ENCODE results near the gene CACNA1B.

Gene CACNA1B

GRCh38 chr9:138049779-138050471 lies 172.3 kb downstream of the CACNA1B start:
- Mint-ChIP-seq H3K27me3 (peaks cover 21% of the 10 kb centered on the region), H3K27ac (no peak overlapping the region), H3K9me3 (no peaks in the 10 kb centered on the region), H3K36me3 (no peaks in the 10 kb centered on the region), H3K4me1 (no peaks in the 10 kb centered on the region), H3K4me3 (no peak overlapping the region)
- no peak for DNase-seq
- CTCF ChIA-PET, result no interaction called here

GRCh38 chr9:138050472-138051330 lies 173.1 kb downstream of the CACNA1B start:
- no peaks in the 10 kb centered on the region for H3K4me1 Mint-ChIP-seq
- CTCF ChIA-PET, result no interaction called here
- H3K27ac Mint-ChIP-seq, result no peak overlapping the region
- no peaks in the 10 kb centered on the region for H3K36me3 Mint-ChIP-seq
- no peak for DNase-seq
- no peak overlapping the region for H3K4me3 Mint-ChIP-seq
- no peaks in the 10 kb centered on the region for H3K9me3 Mint-ChIP-seq
- H3K27me3 Mint-ChIP-seq, result peaks cover 21% of the 10 kb centered on the region

GRCh38 chr9:138051586-138052321 lies 174.2 kb downstream of the CACNA1B start:
- Mint-ChIP-seq H3K9me3 (no peaks in the 10 kb centered on the region), H3K36me3 (no peaks in the 10 kb centered on the region), H3K4me3 (no peak overlapping the region), H3K4me1 (no peaks in the 10 kb centered on the region), H3K27me3 (peaks cover 21% of the 10 kb centered on the region), H3K27ac (no peak overlapping the region)
- CTCF ChIA-PET, result no interaction called here
- DNase-seq, result no peak

GRCh38 chr9:138052322-138052615 lies 174.7 kb downstream of the CACNA1B start:
- H3K27me3 Mint-ChIP-seq, result peaks cover 21% of the 10 kb centered on the region
- no peak for DNase-seq

GRCh38 chr9:138052635-138053320 lies 175.2 kb downstream of the CACNA1B start:
- Mint-ChIP-seq H3K27me3 (peaks cover 21% of the 10 kb centered on the region), H3K4me3 (no peak overlapping the region), H3K27ac (no peak overlapping the region), H3K36me3 (no peaks in the 10 kb centered on the region), H3K9me3 (no peaks in the 10 kb centered on the region), H3K4me1 (no peaks in the 10 kb centered on the region)
- DNase-seq, result no peak
- CTCF ChIA-PET, result no interaction called here

More at GRCh38 chr9:138052322-138052615, 174.7 kb downstream of the CACNA1B start:
- H3K4me3 Mint-ChIP-seq, result no peak overlapping the region
- no peaks in the 10 kb centered on the region for H3K9me3 Mint-ChIP-seq
- CTCF ChIA-PET, result no interaction called here
- no peak overlapping the region for H3K27ac Mint-ChIP-seq
- H3K36me3 Mint-ChIP-seq, result no peaks in the 10 kb centered on the region
- H3K4me1 Mint-ChIP-seq, result no peaks in the 10 kb centered on the region

- no peaks in the 10 kb centered on the region for H3K36me3 Mint-ChIP-seq
- CTCF ChIA-PET, result no interaction called here
- H3K9me3 Mint-ChIP-seq, result no peaks in the 10 kb centered on the region
Observed at GRCh38 chr9:138053321-138053868, 175.8 kb downstream of the CACNA1B start.

GRCh38 chr9:138053996-138054752 lies 176.6 kb downstream of the CACNA1B start:
- Mint-ChIP-seq H3K4me1 (no peaks in the 10 kb centered on the region), H3K36me3 (no peaks in the 10 kb centered on the region), H3K27me3 (peaks cover 21% of the 10 kb centered on the region), H3K9me3 (no peaks in the 10 kb centered on the region), H3K27ac (no peak overlapping the region), H3K4me3 (no peak overlapping the region)
- CTCF ChIA-PET, result no interaction called here
- DNase-seq, result no peak

More at GRCh38 chr9:138053321-138053868, 175.8 kb downstream of the CACNA1B start:
- no peak overlapping the region for H3K4me3 Mint-ChIP-seq
- H3K4me1 Mint-ChIP-seq, result no peaks in the 10 kb centered on the region
- no peak overlapping the region for H3K27ac Mint-ChIP-seq
- peaks cover 21% of the 10 kb centered on the region for H3K27me3 Mint-ChIP-seq
- no peak for DNase-seq

GRCh38 chr9:138057726-138058125 lies 180.1 kb downstream of the CACNA1B start:
- Mint-ChIP-seq H3K9me3 (no peaks in the 10 kb centered on the region), H3K4me3 (no peak overlapping the region), H3K36me3 (no peaks in the 10 kb centered on the region), H3K27ac (no peak overlapping the region), H3K27me3 (peaks cover 7% of the 10 kb centered on the region), H3K4me1 (no peaks in the 10 kb centered on the region)
- no peak for DNase-seq
- CTCF ChIA-PET, result no interaction called here

- CTCF ChIA-PET, result no interaction called here
- Mint-ChIP-seq H3K27me3 (peaks cover 7% of the 10 kb centered on the region), H3K27ac (no peak overlapping the region), H3K36me3 (no peaks in the 10 kb centered on the region), H3K4me1 (no peaks in the 10 kb centered on the region), H3K9me3 (no peaks in the 10 kb centered on the region), H3K4me3 (no peak overlapping the region)
- no peak for DNase-seq
Observed at GRCh38 chr9:138058181-138058580, 180.6 kb downstream of the CACNA1B start.

GRCh38 chr9:138059196-138059595 lies 181.6 kb downstream of the CACNA1B start:
- Mint-ChIP-seq H3K27ac (no peak overlapping the region), H3K36me3 (no peaks in the 10 kb centered on the region), H3K9me3 (no peaks in the 10 kb centered on the region), H3K4me1 (no peaks in the 10 kb centered on the region), H3K4me3 (no peak overlapping the region), H3K27me3 (peaks cover 3% of the 10 kb centered on the region)
- DNase-seq, result no peak
- CTCF ChIA-PET, result no interaction called here

GRCh38 chr9:138060365-138060764 lies 182.8 kb downstream of the CACNA1B start:
- Mint-ChIP-seq H3K4me1 (no peaks in the 10 kb centered on the region), H3K27ac (no peak overlapping the region), H3K4me3 (no peak overlapping the region), H3K9me3 (no peaks in the 10 kb centered on the region), H3K36me3 (no peaks in the 10 kb centered on the region), H3K27me3 (peaks cover 3% of the 10 kb centered on the region)
- CTCF ChIA-PET, result no interaction called here
- no peak for DNase-seq

GRCh38 chr9:138060881-138061280 lies 183.3 kb downstream of the CACNA1B start:
- Mint-ChIP-seq H3K36me3 (no peaks in the 10 kb centered on the region), H3K4me3 (no peak overlapping the region), H3K9me3 (no peaks in the 10 kb centered on the region), H3K4me1 (no peaks in the 10 kb centered on the region), H3K27me3 (peaks cover 5% of the 10 kb centered on the region), H3K27ac (no peak overlapping the region)
- CTCF ChIA-PET, result no interaction called here
- no peak for DNase-seq

- Mint-ChIP-seq H3K4me1 (no peaks in the 10 kb centered on the region), H3K9me3 (no peaks in the 10 kb centered on the region), H3K36me3 (no peaks in the 10 kb centered on the region), H3K4me3 (no peak overlapping the region), H3K27ac (no peak overlapping the region), H3K27me3 (peaks cover 5% of the 10 kb centered on the region)
- no peak for DNase-seq
- CTCF ChIA-PET, result no interaction called here
Observed at GRCh38 chr9:138061631-138062030, 184.0 kb downstream of the CACNA1B start.

All from activated naive CD4-positive, alpha-beta T cell treated with anti-CD3 and anti-CD28 coated beads, Interleukin-2, amount 10 ng/mL, durations not matched to agents 7 days and 5 days (primary cell).